Kidney (tissue), 14 donors: ENCODE results near the gene KIF26B. TPM values are rescaled to one million over a fixed set of nuclear protein-coding genes. Genes with fewer than 3 reads are reported as not detected.

ENCODE experiments used
- DNase-seq, 5 donors: peaks; one replicate each; pipeline ENCODE4 v3.0.0-alpha.2; 2013 to 2020
- FAIRE-seq: peaks from 2 replicates; lab custom pipeline; 2012; peaks lifted over from hg19 to GRCh38; lab: Jason Lieb, UNC
- H3K27ac ChIP-seq, 2 donors: one replicate each; pipeline ENCODE4 v1.7.0; 2013; ENCODE audit warnings: low read depth in 2 of 2, low read length in 2 of 2, inconsistent platforms in 1 of 2
- H3K27me3 ChIP-seq: one replicate; pipeline ENCODE4 v1.7.1; 2013; ENCODE audit warnings: low read length, inconsistent platforms; ENCODE audit not compliant: control insufficient read depth, insufficient read depth
- H3K36me3 ChIP-seq, 3 donors: one replicate each; pipeline versions ENCODE4 v1.7.0 to v1.7.1; 2013; ENCODE audit warnings: low read length in 3 of 3, control low read depth in 1 of 3, inconsistent platforms in 1 of 3; ENCODE audit not compliant: insufficient read depth in 3 of 3, control insufficient read depth in 2 of 3
- H3K4me1 ChIP-seq, 3 donors: one replicate each; pipeline versions ENCODE4 v1.7.0 to v1.7.1; 2013; ENCODE audit warnings: low read length in 3 of 3, inconsistent platforms in 1 of 3, low read depth in 1 of 3; ENCODE audit not compliant: control insufficient read depth in 2 of 3, insufficient read depth in 2 of 3
- H3K4me3 ChIP-seq, 3 donors: one replicate each; pipeline versions ENCODE4 v1.7.0 to v1.8.1; 2013; ENCODE audit warnings: low read length in 3 of 3, control low read depth in 1 of 3, inconsistent platforms in 1 of 3
- H3K9ac ChIP-seq, 3 donors: one replicate each; pipeline versions ENCODE4 v1.7.0 to v1.7.1; 2013; ENCODE audit warnings: low read length in 3 of 3, control low read depth in 1 of 3, inconsistent platforms in 1 of 3
- H3K9me3 ChIP-seq, 3 donors: one replicate each; pipeline versions ENCODE4 v1.7.0 to v1.7.1; 2013; ENCODE audit warnings: low read length in 3 of 3, control low read depth in 1 of 3, inconsistent platforms in 1 of 3; ENCODE audit not compliant: control insufficient read depth in 2 of 3, insufficient read depth in 1 of 3
- intact Hi-C: fragments of 100-400 bp; cut with DNase I; formaldehyde crosslinking; loops from one replicate; pipeline ENCODE4 v1.11.1; 2022
- polyA plus RNA-seq: library from polyadenylated mRNA; stranded (reverse); fragments of 350-450 nt; fragmentation: Illumina TruSeq; extraction: RNeasy Lipid Tissue Mini Kit (QIAGEN cat#74804); gene quantifications from one replicate; pipeline ENCODE4 v1.2.3, GENCODE V29; 2014; ENCODE audit warnings: low read depth, low replicate concordance; ENCODE audit not compliant: insufficient read depth
- total RNA-seq: library from RNA; stranded (reverse); fragmentation: NEBNext Ultra II Directional; extraction: Animal tissue kit (Norgen Biotek cat#: 25700); gene quantifications from one replicate; pipeline ENCODE4 v1.2.1, GENCODE V29; 2021
- TF ChIP-seq, protein P1 (sequence below): IDR thresholded peaks from 3 replicates; pipeline ENCODE4 v1.5.1; 2012; ENCODE audit warnings: mild to moderate bottlenecking, moderate library complexity, borderline replicate concordance; ENCODE audit not compliant: insufficient read depth; ENCODE audit errors: extremely low read depth
- donor health status: control.
- donor health status: control.
- donor health status: control.
- donor health status: control.
- donor health status: control.
- donor health status: DM: yes; HTN: yes; CAD: no.
- donor health status: Normal renal cell carcinoma (clear cell type).

Gene KIF26B
- total and polyA plus RNA-seq, 2 donors from 2014 or later = 0.52 to 10.7 TPM

DNA sequence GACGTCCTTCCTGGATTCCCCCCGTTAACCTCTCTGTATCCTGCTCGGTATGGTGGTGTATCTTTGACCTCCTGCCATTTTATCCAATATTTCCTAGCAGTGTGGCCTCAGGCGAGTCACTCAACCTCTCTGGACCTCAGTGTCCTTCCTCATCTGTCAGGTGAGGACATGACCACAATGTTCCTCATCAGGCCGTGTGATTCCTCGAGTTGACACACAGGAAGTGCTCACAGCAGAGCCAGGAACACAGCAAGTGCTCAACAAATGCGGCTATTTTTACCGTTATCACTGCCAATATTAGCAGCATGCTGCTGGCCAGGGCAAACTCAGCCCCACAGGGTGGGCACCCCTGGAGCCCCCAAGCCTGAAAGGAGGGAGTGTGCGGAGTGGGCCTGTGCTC is 450.2 kb downstream of the KIF26B start:
- FAIRE-seq = no peak
- no peaks in the 10 kb centered on the region for H3K9me3 ChIP-seq
- H3K9ac ChIP-seq = no peak overlapping the region
- H3K4me1 ChIP-seq = peaks cover 0 to 8% (median 0%) of the 10 kb centered on the region in 3 donors
- no peaks in the 10 kb centered on the region for H3K36me3 ChIP-seq
- no peak overlapping the region for H3K4me3 ChIP-seq
- TF ChIP-seq, protein P1, sequence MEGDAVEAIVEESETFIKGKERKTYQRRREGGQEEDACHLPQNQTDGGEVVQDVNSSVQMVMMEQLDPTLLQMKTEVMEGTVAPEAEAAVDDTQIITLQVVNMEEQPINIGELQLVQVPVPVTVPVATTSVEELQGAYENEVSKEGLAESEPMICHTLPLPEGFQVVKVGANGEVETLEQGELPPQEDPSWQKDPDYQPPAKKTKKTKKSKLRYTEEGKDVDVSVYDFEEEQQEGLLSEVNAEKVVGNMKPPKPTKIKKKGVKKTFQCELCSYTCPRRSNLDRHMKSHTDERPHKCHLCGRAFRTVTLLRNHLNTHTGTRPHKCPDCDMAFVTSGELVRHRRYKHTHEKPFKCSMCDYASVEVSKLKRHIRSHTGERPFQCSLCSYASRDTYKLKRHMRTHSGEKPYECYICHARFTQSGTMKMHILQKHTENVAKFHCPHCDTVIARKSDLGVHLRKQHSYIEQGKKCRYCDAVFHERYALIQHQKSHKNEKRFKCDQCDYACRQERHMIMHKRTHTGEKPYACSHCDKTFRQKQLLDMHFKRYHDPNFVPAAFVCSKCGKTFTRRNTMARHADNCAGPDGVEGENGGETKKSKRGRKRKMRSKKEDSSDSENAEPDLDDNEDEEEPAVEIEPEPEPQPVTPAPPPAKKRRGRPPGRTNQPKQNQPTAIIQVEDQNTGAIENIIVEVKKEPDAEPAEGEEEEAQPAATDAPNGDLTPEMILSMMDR = no peak
- intact Hi-C loops = no loop called here
- DNase-seq = no peak
- H3K27ac ChIP-seq = peak overlapping the region in 1 of 2 donors; percentile 10
- H3K27me3 ChIP-seq = no peaks in the 10 kb centered on the region

DNA sequence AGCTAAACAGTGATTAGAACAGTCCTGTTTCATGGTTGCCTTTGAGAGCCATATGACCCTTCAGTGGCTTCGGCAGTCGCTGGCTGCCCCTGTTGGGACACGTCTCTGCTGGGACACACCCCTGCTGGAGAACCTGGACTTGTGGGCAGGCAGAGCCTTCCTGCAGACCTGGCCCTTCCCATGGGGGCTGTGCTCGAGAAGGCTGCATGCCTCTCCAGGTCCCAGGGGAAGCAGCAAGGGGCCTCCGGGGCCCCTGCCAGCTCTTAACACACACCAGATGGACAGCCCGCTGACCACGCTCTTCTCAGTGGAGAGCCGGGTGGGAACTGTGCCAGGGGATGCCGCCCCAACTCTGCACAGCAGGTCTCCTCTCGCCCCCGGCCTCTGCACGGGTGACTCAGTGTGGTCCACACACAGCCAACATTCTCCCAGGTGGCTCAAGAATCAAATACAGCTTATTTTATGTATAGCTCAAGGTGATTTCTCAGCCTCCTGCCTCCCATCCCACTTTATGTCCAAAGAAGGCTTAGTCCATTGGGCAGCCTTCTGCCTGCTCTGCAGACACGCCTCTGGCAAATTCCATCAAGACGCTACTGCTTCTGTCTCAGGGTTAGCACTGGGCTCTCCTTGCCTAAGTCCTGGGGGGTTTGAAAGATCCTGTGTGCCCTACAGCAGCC is 450.8 kb downstream of the KIF26B start:
- no peak for FAIRE-seq
- TF ChIP-seq, protein P1 = no peak
- Histone ChIP-seq H3K27me3 (no peaks in the 10 kb centered on the region), H3K27ac (peak overlapping the region in 1 of 2 donors; percentile 10), H3K4me1 (peaks cover 0 to 8% (median 0%) of the 10 kb centered on the region in 3 donors), H3K9ac (no peak overlapping the region), H3K4me3 (no peak overlapping the region), H3K36me3 (no peaks in the 10 kb centered on the region), H3K9me3 (no peaks in the 10 kb centered on the region)
- DNase-seq = no peak
- intact Hi-C loops = no loop called here

DNA sequence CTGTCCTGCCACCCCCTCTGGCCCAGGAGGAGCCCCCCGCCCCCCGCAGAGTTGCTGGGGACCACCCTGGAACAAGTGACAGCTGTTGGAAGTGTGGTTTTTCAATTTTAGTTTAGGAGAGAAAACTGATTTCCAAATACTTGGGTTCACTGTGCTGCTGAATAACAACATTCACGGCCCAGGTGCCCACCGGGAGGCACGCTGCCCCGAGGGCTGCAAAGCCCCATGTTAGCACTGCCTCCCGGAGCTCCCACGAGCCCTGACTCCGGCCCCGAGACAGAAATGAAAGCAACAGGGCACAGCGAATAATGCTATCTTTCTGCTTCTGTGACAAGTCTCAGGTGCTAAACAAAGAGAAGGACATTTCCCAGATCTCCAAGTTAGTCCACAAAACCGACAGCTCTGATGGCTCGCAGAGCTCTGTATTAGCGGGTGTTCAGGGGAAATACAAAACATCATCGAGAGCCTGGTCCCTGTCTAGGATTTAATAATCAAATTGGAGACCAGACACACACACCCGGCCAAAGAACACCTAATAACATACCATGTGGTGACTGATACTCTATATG is 451.5 kb downstream of the KIF26B start:
- Histone ChIP-seq H3K27me3 (no peaks in the 10 kb centered on the region), H3K27ac (no peak overlapping the region), H3K4me3 (no peak overlapping the region), H3K9ac (no peak overlapping the region), H3K9me3 (no peaks in the 10 kb centered on the region), H3K36me3 (no peaks in the 10 kb centered on the region), H3K4me1 (peaks cover 0 to 8% (median 0%) of the 10 kb centered on the region in 3 donors)
- TF ChIP-seq, protein P1 = no peak
- intact Hi-C loops = no loop called here
- FAIRE-seq = no peak
- DNase-seq = no peak
